GM12891 (cell line): ENCODE measurements around the gene LRP3.

Experiments
- POLR2A ChIP-seq: IDR thresholded peaks from 2 replicates; pipeline ENCODE4 v1.6.1; 2011; ENCODE audit warnings: low read depth, low read length, control low read depth
- POLR2AphosphoS5 ChIP-seq: IDR thresholded peaks from 2 replicates; pipeline ENCODE4 v1.6.1; 2011; ENCODE audit warnings: low read depth, low read length, control low read depth
- SPI1 ChIP-seq: IDR thresholded peaks from 2 replicates; pipeline ENCODE4 v1.6.1; 2011; ENCODE audit warnings: low read depth, low read length, control low read depth
- TAF1 ChIP-seq: IDR thresholded peaks from 2 replicates; pipeline ENCODE4 v1.6.1; 2011; ENCODE audit warnings: low read depth, low read length, control low read depth

GRCh38 chr19:33175886-33176669 is 18.1 kb upstream of the LRP3 start:
- no peak for TF ChIP-seq POLR2A
- TF ChIP-seq TAF1: no peak
- TF ChIP-seq SPI1: no peak
- no peak for TF ChIP-seq POLR2AphosphoS5
